ENCODE results near the gene SHD.

DNA sequence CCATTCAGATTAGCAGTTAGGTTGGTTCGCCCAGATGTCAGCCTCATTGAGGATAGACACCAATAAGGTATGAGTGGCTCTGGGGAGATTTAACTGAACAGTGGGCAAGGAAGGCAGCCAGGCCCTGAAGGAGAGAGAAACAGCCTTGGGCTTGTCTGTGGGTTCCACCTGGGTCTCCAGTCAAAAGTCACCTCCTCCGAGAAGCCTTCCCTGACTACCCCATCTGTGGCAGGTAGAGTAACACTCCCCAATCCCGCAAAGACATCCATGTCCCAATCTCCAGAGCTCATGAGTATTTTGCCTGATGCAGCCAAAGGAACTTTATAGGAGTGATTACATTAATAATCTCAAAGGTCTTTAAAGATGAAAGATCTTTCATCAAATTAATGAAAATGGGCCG is 40.2 kb upstream of the SHD start:
- TF ChIP-seq ZNF282 (CRISPR knock-in tag; IDR thresholded peaks at IDR 0.05) (no peak), RBBP5 (IDR thresholded peaks at IDR 0.05; ENCODE audit: borderline replicate concordance, insufficient read depth, low read length, poor library complexity, severe bottlenecking) (no peak), ZNF24 (IDR thresholded peaks at IDR 0.05) (no peak), ESRRA (IDR thresholded peaks at IDR 0.05; ENCODE audit: borderline replicate concordance, low read depth) (no peak), ELK3 (CRISPR knock-in tag; IDR thresholded peaks at IDR 0.05) (no peak), FOXK1 (CRISPR knock-in tag; IDR thresholded peaks at IDR 0.05; ENCODE audit: borderline replicate concordance) (no peak), CEBPB (tag; IDR thresholded peaks at IDR 0.05) (no peak)
